Measurements from ENCODE around the gene SELENON. TPM values are rescaled to one million over a fixed set of nuclear protein-coding genes. Genes with fewer than 3 reads are reported as not detected.

The SELENON gene
- polyA plus RNA-seq, 2 of the 4 experiments (the other 2 are of a cell fraction): 16.6 to 41.1 TPM

GRCh38 chr1:25832336-25833037 is 32.5 kb downstream of the SELENON start:
- no peak for DNase-seq (ENCODE audit: low read depth in 1 of 2, low spot score in 1 of 2)
- no peak overlapping the region for H3K4me3 ChIP-seq
- ChIA-PET CTCF (interaction anchor here (1.4 to 1.8 kb wide), 2 partner anchors 16 to 63 kb away, joined by 3 to 4 read pairs; no protein-coding TSS in a partner anchor), POLR2A (no interaction called here)
- H3K9me3 ChIP-seq: no peaks in the 10 kb centered on the region
- TF ChIP-seq HOXA7 (CRISPR knock-in tag; IDR thresholded peaks at IDR 0.05) (no peak), RFX5 (IDR thresholded peaks at IDR 0.05) (no peak), ZSCAN20 (CRISPR knock-in tag; IDR thresholded peaks at IDR 0.05) (no peak), KDM5A (IDR thresholded peaks at IDR 0.05) (no peak), EHMT2 (IDR thresholded peaks at IDR 0.05; ENCODE audit: low read depth) (no peak), PBX3 (IDR thresholded peaks at IDR 0.05) (no peak), RNF2 (IDR thresholded peaks at IDR 0.05; ENCODE audit: borderline replicate concordance, low read depth) (no peak), FOSB (CRISPR knock-in tag; IDR thresholded peaks at IDR 0.05) (no peak), MYC (IDR thresholded peaks at IDR 0.05; ENCODE audit: borderline replicate concordance, low read length) (no peak), CTCF (IDR thresholded peaks at IDR 0.05) (no peak), CBX8 (IDR thresholded peaks at IDR 0.05) (no peak), GATA3 (IDR thresholded peaks at IDR 0.05; ENCODE audit: borderline replicate concordance) (no peak), BHLHE40 (IDR thresholded peaks at IDR 0.05; ENCODE audit: low read depth, low read length) (no peak), EHF (CRISPR knock-in tag; IDR thresholded peaks at IDR 0.05) (no peak), MAFK (IDR thresholded peaks at IDR 0.05; ENCODE audit: partially characterized antibody) (no peak), KDM1A (IDR thresholded peaks at IDR 0.05; ENCODE audit: low read depth) (no peak)
- TF ChIP-seq, protein P1, sequence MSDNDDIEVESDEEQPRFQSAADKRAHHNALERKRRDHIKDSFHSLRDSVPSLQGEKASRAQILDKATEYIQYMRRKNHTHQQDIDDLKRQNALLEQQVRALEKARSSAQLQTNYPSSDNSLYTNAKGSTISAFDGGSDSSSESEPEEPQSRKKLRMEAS (IDR thresholded peaks at IDR 0.05): no peak
- TF ChIP-seq, protein P2, sequence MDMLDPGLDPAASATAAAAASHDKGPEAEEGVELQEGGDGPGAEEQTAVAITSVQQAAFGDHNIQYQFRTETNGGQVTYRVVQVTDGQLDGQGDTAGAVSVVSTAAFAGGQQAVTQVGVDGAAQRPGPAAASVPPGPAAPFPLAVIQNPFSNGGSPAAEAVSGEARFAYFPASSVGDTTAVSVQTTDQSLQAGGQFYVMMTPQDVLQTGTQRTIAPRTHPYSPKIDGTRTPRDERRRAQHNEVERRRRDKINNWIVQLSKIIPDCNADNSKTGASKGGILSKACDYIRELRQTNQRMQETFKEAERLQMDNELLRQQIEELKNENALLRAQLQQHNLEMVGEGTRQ (IDR thresholded peaks at IDR 0.05): no peak
- H3K4me2 ChIP-seq: no peak overlapping the region
- 90% methylated on average over 6 of the region's 6 CpGs for WGBS (ENCODE audit: missing lambda C conversion rate)
- no peak for FAIRE-seq
- no peaks in the 10 kb centered on the region for H3K4me1 ChIP-seq
- no peak for ATAC-seq
- H3K27ac ChIP-seq: no peak overlapping the region

DNA sequence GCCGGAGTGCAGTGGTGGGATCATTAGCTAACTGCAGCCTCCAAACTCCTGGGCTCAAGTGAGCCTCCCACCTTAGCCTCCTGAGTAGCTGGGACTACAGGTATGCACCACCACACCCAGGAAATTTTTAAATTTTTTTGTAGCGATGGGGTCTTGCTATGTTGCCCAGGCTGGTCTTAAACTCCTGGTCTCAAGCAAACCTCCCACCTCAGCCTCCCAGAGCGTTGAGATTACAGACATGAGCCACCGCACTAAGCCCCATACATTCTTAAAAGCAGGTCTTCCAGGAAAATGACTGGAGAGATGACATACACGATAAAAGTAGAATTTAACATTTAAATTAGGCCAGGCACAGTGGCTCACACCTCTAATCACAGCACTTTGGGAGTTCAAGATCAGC is 33.2 kb downstream of the SELENON start:
- TF ChIP-seq RNF2 (IDR thresholded peaks at IDR 0.05; ENCODE audit: borderline replicate concordance, low read depth): no peak
- TF ChIP-seq, protein P3, sequence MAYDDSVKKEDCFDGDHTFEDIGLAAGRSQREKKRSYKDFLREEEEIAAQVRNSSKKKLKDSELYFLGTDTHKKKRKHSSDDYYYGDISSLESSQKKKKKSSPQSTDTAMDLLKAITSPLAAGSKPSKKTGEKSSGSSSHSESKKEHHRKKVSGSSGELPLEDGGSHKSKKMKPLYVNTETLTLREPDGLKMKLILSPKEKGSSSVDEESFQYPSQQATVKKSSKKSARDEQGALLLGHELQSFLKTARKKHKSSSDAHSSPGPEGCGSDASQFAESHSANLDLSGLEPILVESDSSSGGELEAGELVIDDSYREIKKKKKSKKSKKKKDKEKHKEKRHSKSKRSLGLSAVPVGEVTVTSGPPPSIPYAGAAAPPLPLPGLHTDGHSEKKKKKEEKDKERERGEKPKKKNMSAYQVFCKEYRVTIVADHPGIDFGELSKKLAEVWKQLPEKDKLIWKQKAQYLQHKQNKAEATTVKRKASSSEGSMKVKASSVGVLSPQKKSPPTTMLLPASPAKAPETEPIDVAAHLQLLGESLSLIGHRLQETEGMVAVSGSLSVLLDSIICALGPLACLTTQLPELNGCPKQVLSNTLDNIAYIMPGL (CRISPR knock-in tag; IDR thresholded peaks at IDR 0.05; ENCODE audit: borderline replicate concordance): no peak
- no peak for TF ChIP-seq KDM1A (IDR thresholded peaks at IDR 0.05; ENCODE audit: low read depth)
- TF ChIP-seq EHF (CRISPR knock-in tag; IDR thresholded peaks at IDR 0.05): no peak
- no peak for TF ChIP-seq SREBF2 (IDR thresholded peaks at IDR 0.05)
- no peak for TF ChIP-seq E2F6 (IDR thresholded peaks at IDR 0.05; ENCODE audit: borderline replicate concordance, low read depth)
- TF ChIP-seq CBX8 (IDR thresholded peaks at IDR 0.05): no peak
- no peak for TF ChIP-seq BHLHE40 (IDR thresholded peaks at IDR 0.05; ENCODE audit: low read depth, low read length)
- H3K4me1 ChIP-seq: no peaks in the 10 kb centered on the region
- no peaks in the 10 kb centered on the region for H3K9me3 ChIP-seq
- no peak overlapping the region for H3K4me3 ChIP-seq
- DNase-seq (ENCODE audit: low read depth in 1 of 2, low spot score in 1 of 2): no peak
- H3K27ac ChIP-seq: no peak overlapping the region
- ChIA-PET POLR2A (no interaction called here), CTCF (interaction anchor here (1.8 kb wide), 1 partner anchor 16 kb away, joined by 4 read pairs; no protein-coding TSS in a partner anchor)
- 97% methylated on average over 5 of the region's 5 CpGs for whole genome bisulfite sequencing (ENCODE audit: missing lambda C conversion rate)
- H3K4me2 ChIP-seq: no peak overlapping the region
- no peak for ATAC-seq
- FAIRE-seq: no peak
